Measurements from ENCODE around the gene PIK3IP1.
"Not testable (repeated sequence)": the region's sequence is repeated elsewhere in the genome, so short reads cannot be mapped to it uniquely, and the experiment has no call there.

Gene PIK3IP1

GRCh38 chr22:31248138-31248745 is 44.0 kb downstream of the PIK3IP1 start:
- FAIRE-seq (no peak), DNase-seq (ENCODE audit: insufficient read length, low spot score) (peak; percentile 39)
- TF ChIP-seq CTCF (IDR thresholded peaks at IDR 0.05; ENCODE audit: insufficient read depth, missing control alignments): no peak

DNA sequence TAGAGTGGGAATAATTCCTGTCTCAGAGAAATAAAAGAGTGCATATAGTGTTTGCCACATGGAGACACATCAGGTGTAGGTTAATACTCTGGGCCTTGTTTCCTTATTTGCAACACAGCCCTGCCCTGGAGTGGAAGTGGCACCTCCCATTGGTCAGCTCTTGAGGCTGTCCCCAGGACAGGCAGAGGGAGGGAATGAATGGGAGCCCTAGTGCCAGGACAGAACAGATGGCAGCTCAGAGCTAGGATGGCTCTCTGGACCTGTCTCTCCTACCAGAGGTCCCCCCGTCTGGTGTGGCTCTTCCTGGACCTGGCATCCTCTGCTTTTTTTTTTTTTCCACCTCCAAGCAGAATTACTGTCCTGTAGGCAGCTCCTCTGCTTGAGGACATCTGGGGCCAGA is 44.6 kb downstream of the PIK3IP1 start:
- TF ChIP-seq CTCF (IDR thresholded peaks at IDR 0.05; ENCODE audit: insufficient read depth, missing control alignments): no peak
- no peak for FAIRE-seq

DNA sequence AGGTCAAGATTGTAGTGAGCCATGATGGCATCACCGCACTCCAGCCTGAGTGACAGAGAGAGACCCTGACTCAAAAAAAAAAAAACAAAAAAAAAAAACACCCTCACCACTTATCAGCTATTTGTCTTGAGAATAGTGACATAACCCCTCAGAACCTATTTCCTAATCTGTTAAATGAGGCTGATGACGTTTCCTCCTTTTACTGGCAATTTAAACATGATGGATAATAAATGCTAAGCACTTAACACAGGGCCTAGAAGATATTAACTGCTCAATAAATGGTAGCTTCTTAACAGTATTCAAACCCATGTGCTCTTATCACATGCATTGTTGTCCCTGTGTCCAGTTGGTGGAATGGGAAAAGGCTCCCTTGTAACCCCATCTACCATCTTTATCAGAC is 45.6 kb downstream of the PIK3IP1 start:
- DNase-seq (ENCODE audit: insufficient read length, low spot score) (no peak), FAIRE-seq (no peak)
- TF ChIP-seq CTCF (IDR thresholded peaks at IDR 0.05; ENCODE audit: insufficient read depth, missing control alignments): no peak

More for the DNA sequence above, 44.6 kb downstream of the PIK3IP1 start:
- DNase-seq (ENCODE audit: insufficient read length, low spot score): no peak

DNA sequence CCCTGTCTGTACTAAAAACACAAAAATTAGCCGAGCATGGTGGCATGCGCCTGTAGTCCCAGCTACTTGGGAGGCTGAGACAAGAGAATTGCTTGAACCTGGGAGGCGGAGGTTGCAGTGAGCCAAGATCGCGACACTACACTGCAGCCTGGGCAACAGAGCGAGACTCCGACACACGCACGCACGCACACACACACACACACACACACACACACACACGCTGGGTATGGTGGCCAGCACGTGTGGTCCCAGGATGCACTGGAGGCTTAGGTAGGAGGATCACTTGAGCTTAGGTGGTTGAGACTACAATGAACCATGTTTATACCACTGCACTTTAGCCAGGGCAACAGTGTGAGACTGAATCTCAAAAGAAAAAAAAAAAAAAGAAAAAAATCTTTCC is 46.3 kb downstream of the PIK3IP1 start:
- not testable (repeated sequence) for DNase-seq (ENCODE audit: insufficient read length, low spot score); FAIRE-seq

DNA sequence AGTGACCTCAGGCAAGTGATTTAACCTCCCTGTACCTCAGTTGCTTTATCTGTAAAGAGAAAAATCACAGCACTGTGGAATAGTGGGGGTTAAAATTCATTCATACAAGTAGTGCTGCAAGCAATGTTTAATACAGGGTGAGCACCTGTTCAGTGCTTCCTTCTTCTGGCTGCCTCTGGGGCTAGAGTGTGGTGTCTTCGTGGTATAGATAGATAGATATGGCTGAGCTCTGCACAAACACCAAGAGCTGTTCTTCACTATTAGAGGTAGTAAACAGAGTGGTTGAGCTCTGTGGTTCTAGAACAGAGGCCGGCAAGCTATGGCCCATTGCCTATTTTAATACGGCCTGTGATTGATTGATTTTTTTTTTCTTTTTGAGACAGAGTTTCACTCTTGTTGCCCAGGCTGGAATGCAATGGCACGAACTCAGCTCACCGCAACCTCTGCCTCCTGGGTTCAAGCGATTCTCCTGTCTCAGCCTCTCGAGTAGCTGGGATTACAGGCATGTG is 47.3 kb downstream of the PIK3IP1 start:
- DNase-seq (ENCODE audit: insufficient read length, low spot score): no peak
- FAIRE-seq: no peak
- TF ChIP-seq CTCF (IDR thresholded peaks at IDR 0.05; ENCODE audit: insufficient read depth, missing control alignments): no peak

DNA sequence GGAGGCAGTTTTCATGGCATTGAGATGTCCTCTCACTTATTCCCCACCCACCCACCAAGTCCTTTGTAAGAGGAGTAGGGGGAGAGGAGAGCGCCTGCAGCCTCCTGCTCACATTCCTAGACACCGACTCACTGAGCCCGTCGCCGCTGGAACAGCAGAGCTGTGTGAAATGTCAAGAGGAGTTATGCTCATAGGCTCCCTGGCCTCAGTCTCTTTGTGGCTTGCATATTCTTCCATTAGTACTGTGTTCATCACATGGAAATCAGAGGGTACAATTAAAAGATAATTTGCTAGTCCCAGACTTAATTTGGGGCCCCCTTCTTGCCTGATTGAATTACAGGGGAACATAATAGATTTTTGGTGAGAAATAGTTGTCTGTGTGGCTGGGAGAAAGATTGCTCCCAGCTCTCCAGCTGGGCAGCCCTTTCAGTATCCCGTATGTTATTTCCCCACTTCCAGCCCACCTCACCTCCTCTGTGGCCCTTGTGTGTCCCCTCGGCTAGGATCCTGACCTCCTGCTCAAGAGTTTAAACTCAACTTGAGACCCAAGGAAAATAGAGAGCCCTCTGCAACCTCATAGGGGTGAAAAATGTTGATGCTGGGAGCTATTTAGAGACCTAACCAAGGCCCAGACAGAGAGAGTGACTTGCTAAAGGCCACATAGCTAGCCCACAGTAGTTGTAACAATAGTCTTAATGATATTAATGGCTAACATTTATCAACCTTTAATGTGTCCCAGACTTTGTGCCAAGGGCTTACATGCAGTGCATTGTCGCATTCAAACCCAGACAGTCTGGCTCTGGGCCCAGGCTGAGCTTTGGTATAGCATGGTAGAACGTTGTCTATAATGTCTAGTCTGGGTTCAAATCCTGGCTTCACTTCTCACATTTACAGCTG is 48.0 kb downstream of the PIK3IP1 start:
- no peak for DNase-seq (ENCODE audit: insufficient read length, low spot score)
- no peak for FAIRE-seq
- no peak for TF ChIP-seq CTCF (IDR thresholded peaks at IDR 0.05; ENCODE audit: insufficient read depth, missing control alignments)

DNA sequence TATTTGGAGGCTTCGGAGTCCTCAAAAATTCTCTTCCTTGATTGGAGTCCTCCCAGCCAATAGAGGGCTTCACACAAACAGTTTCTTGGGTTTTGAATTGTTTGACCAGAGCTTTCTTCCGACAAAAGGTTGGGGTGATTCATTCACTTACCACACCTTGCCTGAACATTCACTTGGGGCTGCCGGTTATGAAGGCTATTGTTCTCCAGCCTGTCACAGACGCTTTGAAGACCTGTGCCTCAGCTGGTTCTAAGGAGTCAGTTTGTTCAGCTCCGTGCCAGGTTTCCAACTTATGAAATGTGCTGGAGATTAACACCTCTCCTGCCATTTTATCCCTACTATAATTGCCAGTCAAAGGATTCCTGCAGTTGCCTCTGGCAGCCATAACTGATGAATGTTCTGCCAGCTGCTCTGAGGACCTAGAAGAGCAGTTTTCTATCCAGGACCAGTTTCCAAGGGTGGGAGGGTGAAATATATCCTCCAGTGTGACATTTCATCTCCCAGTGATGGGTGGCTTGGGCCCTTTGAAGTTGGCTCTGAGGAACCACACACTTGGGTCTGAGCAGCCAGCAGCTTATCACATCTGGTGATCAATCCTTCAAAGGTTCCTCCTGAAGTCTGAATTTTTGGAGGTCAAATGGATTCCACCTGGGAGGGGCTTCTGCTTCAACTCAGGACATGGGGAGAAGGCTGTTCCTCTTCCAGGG is 48.8 kb downstream of the PIK3IP1 start:
- no peak for TF ChIP-seq CTCF (IDR thresholded peaks at IDR 0.05; ENCODE audit: insufficient read depth, missing control alignments)
- FAIRE-seq (no peak), DNase-seq (ENCODE audit: insufficient read length, low spot score) (no peak)
